ENCODE results near the gene AOC3. TPM values are rescaled to one million over a fixed set of nuclear protein-coding genes. Genes with fewer than 3 reads are reported as not detected.
A peak's percentile ranks its signal among the peaks of the same experiment; 100 is the strongest.
"Not testable (repeated sequence)": the region's sequence is repeated elsewhere in the genome, so short reads cannot be mapped to it uniquely, and the experiment has no call there.

The AOC3 gene
- total RNA-seq, 1 donor from 2014 or later: 15.1 TPM

DNA sequence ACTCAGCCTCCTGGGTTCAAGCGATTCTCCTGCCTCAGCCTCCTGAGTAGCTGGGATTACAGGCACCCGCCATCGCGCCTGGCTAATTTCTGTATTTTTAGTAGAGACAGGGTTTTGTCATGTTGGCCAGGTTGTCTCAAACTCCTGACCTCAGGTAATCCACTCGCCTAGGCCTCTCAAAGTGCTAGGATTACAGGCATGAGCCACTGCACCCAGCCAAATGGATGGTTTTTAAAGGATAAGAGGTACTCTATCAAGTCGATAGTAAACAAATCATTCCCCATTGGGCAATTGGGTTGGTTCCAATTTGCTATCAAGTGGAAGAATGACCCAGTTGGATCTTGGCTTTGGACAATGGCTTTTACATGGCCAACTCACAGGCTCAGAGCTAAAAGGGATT, 30.7 kb downstream of the AOC3 start:
- intact Hi-C loops (cut with DNase I); ATAC-seq; DNase-seq (ENCODE audit: missing footprints): not testable (repeated sequence)

DNA sequence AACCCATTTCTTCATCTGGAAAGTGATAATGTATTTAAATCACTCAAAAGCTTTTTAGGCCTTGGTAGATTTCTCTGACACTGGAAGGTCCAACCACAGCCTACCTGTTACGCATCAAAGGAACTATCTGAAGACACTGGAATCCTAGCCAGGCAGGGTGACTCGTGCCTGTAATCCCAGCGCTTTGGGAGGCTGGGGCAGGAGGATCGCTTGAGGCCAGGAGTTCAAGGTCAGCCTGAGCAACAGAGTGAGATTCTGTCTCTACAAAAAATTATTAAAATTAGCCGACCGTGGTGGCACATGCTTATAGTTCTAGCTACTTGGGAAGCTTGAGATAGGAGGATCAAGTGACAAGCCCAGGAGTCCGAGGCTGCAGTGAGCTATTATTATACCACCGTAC, 31.2 kb downstream of the AOC3 start:
- no peak for DNase-seq (ENCODE audit: missing footprints)
- intact Hi-C loops (cut with DNase I): no loop called here
- ATAC-seq: no peak

DNA sequence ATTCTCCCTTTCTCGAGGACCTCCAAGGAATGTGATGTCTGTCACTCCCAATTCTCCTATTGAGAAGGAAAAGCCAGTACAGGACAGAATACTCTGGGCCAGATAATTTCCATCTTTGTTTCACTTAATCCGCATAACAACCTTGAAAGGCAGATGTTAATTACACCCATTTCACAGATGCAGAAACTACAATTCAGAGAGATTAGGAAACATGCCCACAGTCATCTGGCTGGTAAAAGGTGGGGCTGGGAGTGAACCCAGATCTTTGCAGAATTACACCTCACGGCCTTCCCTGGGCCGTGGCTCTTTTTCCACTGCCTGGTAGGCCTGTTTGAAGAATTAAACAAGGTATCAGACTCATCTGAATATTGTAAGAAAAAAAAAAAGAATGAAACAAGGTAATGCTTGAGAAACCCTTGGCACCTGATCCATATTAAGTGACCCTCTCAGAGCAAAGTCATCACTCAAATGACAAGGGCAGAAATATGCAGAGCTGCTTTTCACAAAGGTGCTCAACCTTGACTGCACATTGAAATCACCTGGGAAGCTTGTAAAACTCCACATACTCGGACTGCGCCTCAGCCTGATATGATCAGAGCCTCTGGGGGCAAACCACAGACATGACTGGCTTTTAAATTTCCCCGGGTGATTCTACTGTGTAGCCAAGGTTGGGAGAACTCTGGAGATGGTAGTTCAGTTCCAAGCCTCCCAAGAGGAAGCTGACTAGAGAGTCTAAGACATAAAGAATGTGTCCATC, 33.0 kb downstream of the AOC3 start:
- intact Hi-C loops (cut with DNase I): no loop called here
- ATAC-seq: no peak

DNA sequence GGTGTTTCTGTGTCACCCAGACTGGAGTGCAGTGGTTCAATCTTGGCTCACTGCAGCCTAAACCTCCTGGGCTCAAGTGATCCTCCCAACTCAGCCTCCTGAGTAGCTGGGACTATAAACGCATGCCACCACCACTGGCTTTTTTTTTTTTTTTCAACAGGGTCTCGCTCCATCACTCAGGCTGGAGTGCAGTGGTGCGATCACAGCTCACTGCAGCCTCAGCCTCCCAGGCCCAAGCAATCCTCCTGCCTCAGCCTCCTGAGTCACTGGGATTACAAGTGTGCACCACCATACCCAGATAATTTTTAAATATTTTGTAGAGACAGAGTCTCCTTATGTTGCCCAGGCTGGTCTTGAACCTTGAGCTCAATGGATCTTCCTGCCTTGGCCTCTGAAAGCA, 34.8 kb downstream of the AOC3 start:
- intact Hi-C loops (cut with DNase I); ATAC-seq: not testable (repeated sequence)

More for the DNA sequence above, 33.0 kb downstream of the AOC3 start:
- no peak for DNase-seq (ENCODE audit: missing footprints)

DNA sequence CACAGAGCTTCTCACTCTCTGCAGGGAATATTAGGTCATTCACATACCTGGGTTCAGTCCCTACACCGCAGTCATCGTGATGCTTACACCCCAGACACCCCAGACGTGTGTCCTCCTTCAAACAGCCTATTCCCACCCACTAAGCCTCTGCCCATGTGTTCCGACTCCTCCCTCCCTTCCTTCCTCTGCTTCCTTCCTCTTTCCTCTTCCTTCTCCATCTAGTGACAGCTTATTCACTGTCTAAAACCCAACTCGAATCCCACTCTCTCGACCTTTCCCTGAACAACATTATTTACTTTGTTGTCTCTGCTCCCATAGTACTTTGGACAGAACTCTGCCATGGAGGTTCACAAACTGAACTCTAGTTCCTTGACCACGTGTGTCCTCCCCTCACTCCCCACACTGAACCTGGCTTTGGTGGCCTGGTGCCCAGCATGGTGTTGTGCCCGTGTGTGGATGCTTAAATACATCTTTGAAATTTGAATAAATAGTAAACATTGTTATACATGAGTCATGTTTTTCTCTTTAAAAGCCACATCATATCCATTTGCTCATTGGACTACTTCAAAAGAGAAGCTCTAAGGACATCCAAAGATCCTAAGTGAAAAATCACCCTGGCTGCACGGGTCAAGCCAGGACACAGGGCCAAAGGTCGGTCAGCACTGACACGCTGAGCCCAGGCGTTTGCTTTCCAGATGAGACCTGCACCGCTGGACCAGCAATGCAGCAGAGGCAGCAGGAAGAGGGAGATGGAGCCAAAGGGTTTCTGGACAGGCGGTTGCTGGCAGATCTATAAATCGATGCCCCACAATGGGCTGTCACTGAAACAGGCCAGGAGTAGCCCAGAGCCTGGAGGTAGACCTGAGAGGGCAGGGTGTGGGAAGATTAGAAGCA, 35.5 kb downstream of the AOC3 start:
- DNase-seq (ENCODE audit: missing footprints) (no peak), ATAC-seq (peak; percentile 53)
- intact Hi-C loops (cut with DNase I): no loop called here

More for the DNA sequence above, 34.8 kb downstream of the AOC3 start:
- DNase-seq (ENCODE audit: missing footprints): not testable (repeated sequence)

DNA sequence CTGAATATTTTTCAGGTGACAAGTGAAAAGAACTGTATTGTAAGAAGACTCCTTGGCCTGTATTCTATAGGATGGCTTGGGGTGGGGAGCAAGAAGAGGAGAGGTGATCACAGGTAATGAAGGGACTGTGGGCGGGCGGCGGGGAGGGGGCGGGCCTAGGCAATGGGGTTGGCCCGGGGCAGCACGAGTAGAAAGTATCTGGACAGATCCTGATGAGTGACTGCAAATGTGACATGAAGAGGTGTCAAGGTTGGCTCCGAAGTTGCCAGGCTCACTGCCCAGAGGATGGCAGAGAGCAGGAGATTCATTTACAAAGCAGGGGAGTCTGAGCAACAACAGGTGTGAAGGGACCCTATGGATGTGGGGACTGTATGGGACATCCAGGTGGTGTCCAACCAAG, 38.8 kb downstream of the AOC3 start:
- intact Hi-C loops (cut with DNase I): no loop called here
- DNase-seq (ENCODE audit: missing footprints) (no peak), ATAC-seq (peak; percentile 75)

DNA sequence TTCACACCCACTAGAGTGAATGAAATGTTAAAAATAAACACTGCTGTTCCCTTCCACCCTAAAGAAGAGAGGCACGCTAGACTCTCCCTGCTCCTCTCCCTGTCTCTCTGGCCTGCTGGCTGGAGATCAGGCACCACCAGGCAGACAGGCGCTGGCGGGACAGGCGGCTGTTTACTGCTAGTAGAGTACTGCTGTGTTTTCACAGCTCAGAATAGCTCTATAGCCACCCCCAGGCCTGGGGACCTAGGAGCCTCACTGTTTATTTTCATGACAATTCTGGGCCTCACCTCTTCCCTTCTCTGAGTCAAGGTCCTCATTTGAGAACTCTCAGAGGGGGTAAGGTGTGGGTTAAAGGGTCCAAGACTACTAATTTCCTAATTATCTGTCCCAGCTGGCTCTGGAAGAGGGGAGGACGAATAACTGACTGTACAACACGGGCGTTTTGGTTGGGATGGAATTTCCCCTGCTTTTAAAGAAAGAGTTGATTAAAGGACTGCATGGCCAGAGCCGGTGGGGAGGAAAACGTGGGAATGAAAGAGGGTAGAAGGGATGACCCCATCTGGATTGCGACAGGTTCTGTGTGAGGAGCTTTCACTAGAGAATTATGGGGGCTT, 40.6 kb downstream of the AOC3 start:
- ATAC-seq (peak; percentile 93), DNase-seq (ENCODE audit: missing footprints) (no peak)
- intact Hi-C loops (cut with DNase I): no loop called here

DNA sequence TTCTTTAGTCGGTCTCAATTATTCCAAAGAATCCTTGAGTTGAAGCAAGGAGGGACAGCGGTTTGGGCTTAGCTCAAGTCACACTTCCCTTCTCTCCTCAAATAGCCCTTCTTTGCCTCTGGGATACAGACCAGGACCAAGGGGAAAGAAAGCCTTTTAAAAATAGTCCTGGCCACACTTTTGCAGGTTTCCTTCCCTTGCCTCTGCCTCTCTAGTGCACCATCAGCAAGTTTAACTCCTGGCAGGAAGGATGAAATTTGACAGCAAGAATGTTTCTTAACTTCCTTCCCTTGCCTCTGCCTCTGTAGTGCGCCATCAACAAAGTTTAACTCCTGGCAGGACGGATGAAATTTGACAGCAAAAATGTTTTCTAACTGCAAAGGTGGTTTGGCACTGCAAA, 42.4 kb downstream of the AOC3 start:
- DNase-seq (ENCODE audit: missing footprints): no peak
- peak; percentile 3 for ATAC-seq
- intact Hi-C loops (cut with DNase I): no loop called here

DNA sequence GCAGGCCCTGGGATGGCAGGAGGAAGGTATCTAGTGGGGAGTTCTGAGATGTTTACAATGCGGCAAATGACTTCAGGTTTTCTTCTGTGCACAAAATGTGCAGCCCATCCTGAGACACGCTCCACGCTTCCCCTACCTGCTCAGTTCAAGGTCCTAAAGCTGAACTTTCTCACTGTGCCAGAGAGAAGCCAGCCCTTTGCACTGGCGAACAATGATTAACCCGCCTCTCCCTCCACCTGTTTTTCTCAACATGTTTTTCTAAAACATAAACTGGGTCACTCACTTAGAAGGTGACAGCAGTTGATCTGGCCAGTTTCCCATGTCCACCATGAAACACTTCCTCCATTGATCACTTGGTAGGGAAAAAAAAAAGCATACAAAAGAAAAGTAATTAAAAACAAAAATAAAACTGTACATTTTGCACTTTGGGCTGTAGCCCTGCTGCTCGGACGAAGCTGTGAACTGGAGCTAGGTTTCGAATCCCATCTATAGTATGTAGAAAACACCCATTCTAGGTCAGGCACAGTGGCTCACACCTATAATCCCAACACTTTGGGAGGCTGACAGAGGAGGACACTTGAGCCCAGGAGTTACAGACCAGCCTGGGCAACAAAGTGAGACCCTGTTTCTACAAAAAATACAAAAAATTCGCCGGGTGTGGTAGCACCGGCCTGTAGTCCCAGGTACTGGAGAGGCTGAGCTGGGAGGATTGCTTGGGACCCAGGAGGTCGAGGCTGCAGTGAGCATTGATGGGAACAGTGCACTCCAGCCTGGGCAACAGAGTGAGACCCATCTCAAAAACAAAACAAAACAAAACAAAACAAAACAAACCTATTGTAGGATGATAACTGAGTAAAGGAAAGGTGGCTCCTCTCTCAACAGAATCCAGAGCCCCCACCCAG, 43.5 kb downstream of the AOC3 start:
- no peak for ATAC-seq
- no peak for DNase-seq (ENCODE audit: missing footprints)
- intact Hi-C loops (cut with DNase I): no loop called here

DNA sequence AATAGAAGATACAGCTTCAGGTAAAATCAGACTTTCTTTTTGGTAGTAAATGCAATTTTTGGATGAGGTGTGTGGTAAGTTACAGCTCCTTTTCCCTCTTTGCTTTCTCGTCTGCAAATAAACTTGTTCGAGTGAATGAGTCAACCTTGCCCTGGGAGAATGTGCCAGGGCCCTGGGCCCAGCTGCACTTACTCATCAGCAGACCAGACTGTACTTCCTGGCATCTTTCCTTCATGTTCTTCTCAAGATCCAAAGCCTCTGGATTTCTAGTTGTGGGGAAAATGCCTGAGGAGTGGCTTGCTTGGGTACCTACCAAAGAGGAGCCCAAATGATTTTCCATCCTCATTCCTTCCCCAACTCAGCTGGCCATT, 44.2 kb downstream of the AOC3 start:
- intact Hi-C loops (cut with DNase I): no loop called here
- DNase-seq (ENCODE audit: missing footprints): peak; percentile 75
- no peak for ATAC-seq

DNA sequence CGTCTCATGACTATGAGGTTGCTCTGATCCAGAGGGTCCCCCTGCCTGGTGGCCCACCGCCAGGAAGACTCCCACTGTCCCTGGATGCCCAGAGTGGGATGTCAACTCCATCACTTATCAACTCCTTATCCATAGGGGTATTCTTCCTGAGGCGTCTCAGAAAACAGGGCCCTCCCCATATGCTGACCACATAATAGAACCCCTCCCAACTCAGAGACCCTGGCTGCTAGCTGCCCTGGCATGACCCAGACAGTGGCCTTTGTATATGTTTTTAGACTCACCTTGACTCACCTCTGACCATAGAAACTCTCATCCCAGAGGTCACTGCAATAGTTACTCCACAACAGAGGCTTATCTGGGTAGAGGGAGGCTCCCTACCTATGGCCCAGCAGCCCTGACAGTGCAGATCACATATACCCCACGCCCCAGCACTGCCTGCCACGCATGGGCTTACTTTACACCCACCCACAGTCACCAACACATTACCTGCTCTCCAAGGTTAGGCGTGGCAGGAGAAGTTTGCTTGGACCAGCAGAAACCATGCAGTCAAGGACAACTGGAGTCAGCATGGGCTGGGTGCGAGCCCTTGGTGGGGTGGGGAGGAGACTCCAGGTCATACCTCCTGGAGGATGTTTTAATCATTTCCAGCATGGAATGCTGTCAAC, 47.3 kb downstream of the AOC3 start:
- ATAC-seq (no peak), DNase-seq (ENCODE audit: missing footprints) (no peak)
- intact Hi-C loops (cut with DNase I): no loop called here

DNA sequence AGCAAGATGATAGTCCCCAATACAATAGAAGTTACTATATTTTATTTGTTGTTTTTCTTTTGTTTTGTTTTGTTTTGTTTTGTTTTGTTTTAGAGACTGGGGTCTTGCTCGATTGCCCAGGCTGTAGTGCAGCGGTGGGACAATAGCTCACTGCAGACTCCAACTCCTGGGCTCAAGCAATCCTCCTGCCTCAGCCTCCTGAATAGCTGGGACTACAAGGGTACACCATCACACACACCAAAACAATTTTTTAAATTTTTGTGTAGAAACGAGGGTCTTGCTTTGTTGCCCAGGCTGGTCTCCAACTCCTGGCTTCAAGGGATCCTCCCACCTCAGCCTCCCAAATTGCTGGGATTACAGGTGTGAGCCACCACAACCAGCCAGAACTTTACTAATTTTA, 49.0 kb downstream of the AOC3 start:
- intact Hi-C loops (cut with DNase I); DNase-seq (ENCODE audit: missing footprints); ATAC-seq: not testable (repeated sequence)

DNA sequence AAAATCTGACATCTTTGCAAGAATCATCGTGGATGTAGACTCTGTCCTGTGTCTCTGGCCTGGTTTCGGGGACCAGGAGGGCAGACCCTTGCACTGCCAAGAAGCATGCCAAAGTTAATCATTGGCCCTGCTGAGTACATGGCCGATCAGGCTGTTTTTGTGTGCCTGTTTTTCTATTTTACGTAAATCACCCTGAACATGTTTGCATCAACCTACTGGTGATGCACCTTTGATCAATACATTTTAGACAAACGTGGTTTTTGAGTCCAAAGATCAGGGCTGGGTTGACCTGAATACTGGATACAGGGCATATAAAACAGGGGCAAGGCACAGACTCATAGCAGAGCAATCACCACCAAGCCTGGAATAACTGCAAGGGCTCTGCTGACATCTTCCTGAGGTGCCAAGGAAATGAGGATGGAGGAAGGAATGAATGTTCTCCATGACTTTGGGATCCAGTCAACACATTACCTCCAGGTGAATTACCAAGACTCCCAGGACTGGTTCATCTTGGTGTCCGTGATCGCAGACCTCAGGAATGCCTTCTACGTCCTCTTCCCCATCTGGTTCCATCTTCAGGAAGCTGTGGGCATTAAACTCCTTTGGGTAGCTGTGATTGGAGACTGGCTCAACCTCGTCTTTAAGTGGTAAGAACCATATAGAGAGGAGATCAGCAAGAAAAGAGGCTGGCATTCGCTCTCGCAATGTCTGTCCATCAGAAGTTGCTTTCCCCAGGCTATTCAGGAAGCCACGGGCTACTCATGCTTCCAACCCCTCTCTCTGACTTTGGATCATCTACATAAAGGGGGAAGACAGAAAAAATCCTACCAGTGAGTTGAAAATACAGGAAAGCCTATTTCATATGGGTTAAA, 49.7 kb downstream of the AOC3 start, which contains the start of gene G6PC1:
G6PC1 (plus strand) TSS at position 340 of the 872 bp plus-strand sequence; CDS start at position 418, 78 bp downstream.
- DNase-seq (ENCODE audit: missing footprints) (no peak), ATAC-seq (no peak)
- intact Hi-C loops (cut with DNase I): no loop called here

DNA sequence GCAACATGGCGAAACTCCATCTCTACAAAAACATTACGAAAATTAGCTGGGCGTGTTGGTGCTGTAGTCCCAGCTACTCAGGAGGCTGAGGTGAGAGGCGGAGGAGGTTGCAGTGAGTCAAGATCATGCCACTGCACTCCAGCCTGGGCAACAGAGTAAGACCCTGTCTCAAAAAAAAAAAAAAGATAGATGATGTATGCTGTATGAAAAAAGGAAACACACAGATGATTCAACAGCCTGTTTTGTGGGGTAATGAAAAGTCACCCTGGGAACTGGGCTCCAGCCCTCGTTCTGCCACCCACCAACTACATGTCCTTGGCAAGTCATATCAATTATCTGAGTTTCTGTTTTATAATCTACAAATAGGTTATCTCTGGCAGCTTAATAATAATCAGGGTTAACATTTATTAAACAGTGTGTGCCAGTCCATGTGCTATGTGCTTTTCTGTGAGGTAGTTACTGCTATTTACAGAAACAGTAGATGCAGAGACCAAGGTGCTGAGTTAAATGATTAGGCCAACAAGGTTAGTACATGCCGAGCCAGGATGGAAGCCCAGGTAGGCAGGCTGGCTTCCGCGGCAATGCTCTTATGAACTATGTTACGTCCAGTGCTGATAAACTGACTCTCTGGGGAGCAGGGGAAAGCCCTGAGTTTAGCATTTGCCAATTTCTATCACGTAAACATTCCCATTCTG, 50.7 kb downstream of the AOC3 start:
- intact Hi-C loops (cut with DNase I): no loop called here
- ATAC-seq: no peak
- DNase-seq (ENCODE audit: missing footprints): no peak

DNA sequence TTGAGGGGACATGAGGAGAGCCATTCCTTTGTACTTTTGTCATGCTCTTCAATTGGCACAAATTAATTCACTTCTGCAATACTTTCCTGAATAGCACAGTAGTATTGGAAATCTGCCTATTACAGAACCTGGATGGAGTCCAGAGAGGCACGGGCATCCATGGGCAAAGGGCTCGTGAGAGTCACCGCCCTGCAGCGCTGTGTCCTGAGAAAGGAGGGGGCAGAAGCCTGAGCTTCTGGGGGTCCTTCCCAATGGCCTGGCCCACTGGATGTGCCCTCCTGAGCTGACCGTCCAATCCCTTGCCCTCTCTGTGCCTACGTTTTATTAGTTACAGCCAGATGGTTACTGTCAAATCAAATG, 53.1 kb downstream of the AOC3 start:
- DNase-seq (ENCODE audit: missing footprints) (no peak), ATAC-seq (no peak)
- intact Hi-C loops (cut with DNase I): no loop called here

DNA sequence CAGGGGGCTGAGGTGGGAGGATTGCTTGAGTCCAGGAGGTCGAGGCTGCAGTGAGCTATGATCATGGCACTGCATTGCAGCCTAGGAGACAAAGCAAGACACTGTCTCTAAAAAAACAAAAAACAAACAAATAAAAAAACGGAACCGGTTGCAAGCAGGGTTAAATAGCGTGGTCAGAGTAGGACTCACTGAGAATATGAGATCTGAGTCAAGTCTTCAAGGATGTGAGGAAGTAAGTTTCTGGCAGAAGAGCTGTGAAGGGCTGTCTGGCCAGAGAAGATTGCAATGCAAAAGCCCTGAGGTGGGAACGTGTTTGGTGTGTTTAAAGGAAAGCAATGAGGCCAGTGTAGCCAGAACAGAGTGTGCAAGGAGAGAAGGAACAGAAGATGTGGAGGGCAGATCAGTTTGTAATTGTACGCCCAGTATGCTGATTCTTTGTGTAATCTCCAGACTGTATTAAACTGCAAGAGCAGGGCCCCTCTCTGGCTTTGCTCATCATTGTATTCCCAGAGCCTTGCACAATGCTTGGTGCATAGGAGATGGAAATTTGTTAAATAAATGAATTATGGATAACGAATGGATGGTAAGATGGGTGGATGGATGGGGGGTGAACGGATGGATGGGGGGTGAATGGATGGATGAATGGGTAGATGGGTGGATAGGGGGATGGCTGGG, 55.9 kb downstream of the AOC3 start:
- DNase-seq (ENCODE audit: missing footprints) (no peak), ATAC-seq (no peak)
- intact Hi-C loops (cut with DNase I): no loop called here

Measured in Right ventricle myocardium inferior (tissue), 1 donor.